Peyer's patch (tissue), 4 donors: Measurements from ENCODE around the gene FGF5.

Experiments
- POLR2A ChIP-seq, 2 donors: fragments of 450-650 bp; IDR thresholded peaks; one replicate each; pipeline ENCODE4 v1.5.1; 2017; ENCODE audit warnings: antibody characterized with exemption in 2 of 2, mild to moderate bottlenecking in 2 of 2, moderate library complexity in 2 of 2
- TF ChIP-seq, protein P1 (sequence below), 6 experiments: fragments of 450-650 bp in 4 of 6; fragments of 200-600 bp in 2 of 6; sonication (generic) in 1 of 6; IDR thresholded peaks; one replicate each; pipeline ENCODE4 v1.5.1; 2017 to 2019; ENCODE audit warnings: antibody characterized with exemption in 6 of 6, mild to moderate bottlenecking in 3 of 6, moderate library complexity in 1 of 6

DNA sequence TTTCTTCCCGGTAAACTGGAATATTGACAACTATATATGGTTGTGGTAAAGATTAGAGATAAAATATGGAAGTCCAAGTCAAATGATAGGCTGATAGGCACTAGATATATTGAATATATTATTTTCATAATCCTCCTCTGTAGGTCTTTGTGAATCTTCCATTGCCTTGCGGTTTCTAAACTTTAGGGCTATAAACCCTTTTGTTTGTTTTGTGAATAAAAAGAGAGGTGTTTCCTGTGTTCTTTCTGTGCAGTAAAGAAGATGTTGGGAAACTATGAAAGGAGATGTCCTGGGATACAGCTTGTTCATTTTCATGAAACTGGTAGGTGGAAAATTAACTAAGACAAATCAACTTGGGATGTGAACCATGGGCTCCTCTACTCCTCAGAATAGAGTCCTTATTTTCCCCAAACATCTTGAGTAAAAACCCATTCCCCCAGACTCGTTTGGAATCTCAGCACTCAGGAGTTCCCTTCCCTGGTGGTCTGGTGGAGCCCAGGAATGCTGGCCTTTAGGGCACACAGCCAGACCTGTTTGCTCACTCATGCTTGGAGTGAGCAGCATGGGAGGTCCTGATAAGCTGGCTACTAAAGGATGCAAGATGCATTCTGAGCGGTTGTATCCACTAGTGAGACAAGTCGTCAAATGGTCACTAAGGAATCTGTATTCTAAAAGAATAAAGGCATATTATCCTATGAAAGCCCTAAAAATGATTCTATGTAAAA lies 47.0 kb upstream of the FGF5 start:
- TF ChIP-seq POLR2A (IDR thresholded peaks at IDR 0.05): no peak
- TF ChIP-seq, protein P1, sequence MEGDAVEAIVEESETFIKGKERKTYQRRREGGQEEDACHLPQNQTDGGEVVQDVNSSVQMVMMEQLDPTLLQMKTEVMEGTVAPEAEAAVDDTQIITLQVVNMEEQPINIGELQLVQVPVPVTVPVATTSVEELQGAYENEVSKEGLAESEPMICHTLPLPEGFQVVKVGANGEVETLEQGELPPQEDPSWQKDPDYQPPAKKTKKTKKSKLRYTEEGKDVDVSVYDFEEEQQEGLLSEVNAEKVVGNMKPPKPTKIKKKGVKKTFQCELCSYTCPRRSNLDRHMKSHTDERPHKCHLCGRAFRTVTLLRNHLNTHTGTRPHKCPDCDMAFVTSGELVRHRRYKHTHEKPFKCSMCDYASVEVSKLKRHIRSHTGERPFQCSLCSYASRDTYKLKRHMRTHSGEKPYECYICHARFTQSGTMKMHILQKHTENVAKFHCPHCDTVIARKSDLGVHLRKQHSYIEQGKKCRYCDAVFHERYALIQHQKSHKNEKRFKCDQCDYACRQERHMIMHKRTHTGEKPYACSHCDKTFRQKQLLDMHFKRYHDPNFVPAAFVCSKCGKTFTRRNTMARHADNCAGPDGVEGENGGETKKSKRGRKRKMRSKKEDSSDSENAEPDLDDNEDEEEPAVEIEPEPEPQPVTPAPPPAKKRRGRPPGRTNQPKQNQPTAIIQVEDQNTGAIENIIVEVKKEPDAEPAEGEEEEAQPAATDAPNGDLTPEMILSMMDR (IDR thresholded peaks at IDR 0.05): no peak
